ENCODE measurements around the gene GMDS.

DNA sequence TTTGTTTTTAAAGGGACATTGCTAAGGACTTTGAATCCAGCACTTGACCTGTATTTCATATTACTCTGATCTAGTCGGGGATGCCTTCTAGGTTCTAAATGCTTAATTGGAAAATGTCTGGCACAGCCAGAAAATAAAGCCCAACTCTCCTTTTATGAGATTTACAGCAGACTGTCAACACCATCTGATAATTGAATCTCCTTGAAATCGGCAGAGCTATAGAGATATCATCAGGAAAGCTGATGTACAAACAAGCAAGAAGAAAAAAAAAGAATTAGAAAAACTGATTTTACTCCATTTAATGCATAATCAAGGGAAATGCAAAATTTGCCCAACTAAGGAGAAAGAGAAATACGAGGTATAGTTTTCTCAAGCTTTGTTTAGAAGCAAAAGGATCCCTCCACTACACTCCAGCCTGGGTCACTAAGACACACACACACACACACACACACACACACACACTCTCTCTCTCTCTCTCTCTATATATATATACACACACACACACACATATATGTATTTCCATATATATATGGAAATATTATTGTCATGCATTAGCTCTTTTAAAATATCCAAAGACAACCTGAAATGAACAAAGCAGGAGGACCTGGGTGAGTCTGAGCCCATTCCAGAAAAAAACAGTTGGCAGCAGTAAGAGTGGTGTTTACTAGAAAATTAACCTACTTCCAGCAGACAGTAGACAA lies 645.2 kb downstream of the GMDS start:
- TF ChIP-seq ASH2L (IDR thresholded peaks at IDR 0.05; ENCODE audit: low read length) = no peak
- TF ChIP-seq, protein P1, sequence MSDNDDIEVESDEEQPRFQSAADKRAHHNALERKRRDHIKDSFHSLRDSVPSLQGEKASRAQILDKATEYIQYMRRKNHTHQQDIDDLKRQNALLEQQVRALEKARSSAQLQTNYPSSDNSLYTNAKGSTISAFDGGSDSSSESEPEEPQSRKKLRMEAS (IDR thresholded peaks at IDR 0.05) = no peak
- no peak for TF ChIP-seq CTCF (IDR thresholded peaks at IDR 0.05; ENCODE audit: control extremely low read depth in 1 of 3, insufficient read depth in 1 of 3, low read depth in 1 of 3, low read length in 3 of 3)
- TF ChIP-seq SP2 (IDR thresholded peaks at IDR 0.05; ENCODE audit: low read length) = no peak
- TF ChIP-seq EP300 (IDR thresholded peaks at IDR 0.05; ENCODE audit: borderline replicate concordance in 1 of 2, low read depth in 2 of 2, low read length in 2 of 2) = no peak
- TF ChIP-seq JUND (IDR thresholded peaks at IDR 0.05; ENCODE audit: low read length) = no peak
- no peak for TF ChIP-seq EZH2 (IDR thresholded peaks at IDR 0.05; ENCODE audit: low read depth, low read length, severe bottlenecking)
